GM18867 (cell line): ENCODE measurements around the gene RALGPS1.

ENCODE experiments used
- ATAC-seq: cut with Tn5 transposase; IDR thresholded peaks from one replicate; pipeline ENCODE4 v1.9.1; 2021; ENCODE audit warnings: mild to moderate bottlenecking, moderate library complexity; ENCODE audit not compliant: unreplicated experiment

RALGPS1 gene

GRCh38 chr9:126914458-126915280 is at the start of gene RALGPS1:
RALGPS1 (plus strand) TSS chr9:126914782; CDS start chr9:126962290, 47,508 bp downstream.
- ATAC-seq, result peak; percentile 97

- no peak for ATAC-seq
These were observed 45.2 kb upstream of the RALGPS1 start for GRCh38 chr9:126869368-126869767.

GRCh38 chr9:126872516-126872915 is 42.1 kb upstream of the RALGPS1 start:
- no peak for ATAC-seq

GRCh38 chr9:126874546-126875314 is 39.9 kb upstream of the RALGPS1 start:
- no peak for ATAC-seq

- ATAC-seq, result no peak
These were observed 38.6 kb upstream of the RALGPS1 start for GRCh38 chr9:126875756-126876510.

- ATAC-seq, result no peak
These were observed 38.1 kb upstream of the RALGPS1 start for GRCh38 chr9:126876531-126876930.

- ATAC-seq, result no peak
These were observed 37.2 kb upstream of the RALGPS1 start for GRCh38 chr9:126877418-126877817.

GRCh38 chr9:126879288-126879687 is 35.3 kb upstream of the RALGPS1 start:
- no peak for ATAC-seq

GRCh38 chr9:126880226-126880946 is 34.2 kb upstream of the RALGPS1 start:
- no peak for ATAC-seq

GRCh38 chr9:126880947-126881332 is 33.6 kb upstream of the RALGPS1 start:
- no peak for ATAC-seq

GRCh38 chr9:126882746-126883145 is 31.8 kb upstream of the RALGPS1 start:
- no peak for ATAC-seq

- ATAC-seq, result no peak
These were observed 30.9 kb upstream of the RALGPS1 start for GRCh38 chr9:126883636-126884035.

- ATAC-seq, result no peak
These were observed 29.4 kb upstream of the RALGPS1 start for GRCh38 chr9:126885131-126885641.

- no peak for ATAC-seq
These were observed 28.4 kb upstream of the RALGPS1 start for GRCh38 chr9:126886034-126886822.

- ATAC-seq, result no peak
These were observed 27.7 kb upstream of the RALGPS1 start for GRCh38 chr9:126886897-126887296.

- no peak for ATAC-seq
These were observed 22.9 kb upstream of the RALGPS1 start for GRCh38 chr9:126891676-126892075.

GRCh38 chr9:126893079-126893478 is 21.5 kb upstream of the RALGPS1 start:
- no peak for ATAC-seq

GRCh38 chr9:126894052-126894603 is 20.5 kb upstream of the RALGPS1 start:
- ATAC-seq, result no peak

- ATAC-seq, result no peak
These were observed 12.4 kb upstream of the RALGPS1 start for GRCh38 chr9:126902210-126902609.
